Epithelial cell of proximal tubule (primary cell): ENCODE measurements around the gene FRMD7. TPM values are rescaled to one million over a fixed set of nuclear protein-coding genes. Genes with fewer than 3 reads are reported as not detected.
"Not testable (repeated sequence)": the region's sequence is repeated elsewhere in the genome, so short reads cannot be mapped to it uniquely, and the experiment has no call there.

Experiments used
- DNase-seq: peaks from one replicate; pipeline ENCODE4 v3.0.0-alpha.2; 2011; ENCODE audit warnings: low read depth
- H3K4me3 ChIP-seq: 2 replicates; pipeline ENCODE4 v1.5.1; 2011; ENCODE audit warnings: low read depth, mild to moderate bottlenecking, low read length
- total RNA-seq: library from RNA; depleted of rRNA; stranded (reverse); fragments of >200 nt; gene quantifications from 2 replicates; pipeline ENCODE4 v1.2.3, GENCODE V29; 2015
- TF ChIP-seq, protein P1 (sequence below): conservative IDR thresholded peaks from 2 replicates; pipeline ENCODE4 v1.5.1; 2012; ENCODE audit warnings: low read depth, mild to moderate bottlenecking, low read length

FRMD7 gene
- total RNA-seq, 1 donor from 2014 or later: not detected

DNA sequence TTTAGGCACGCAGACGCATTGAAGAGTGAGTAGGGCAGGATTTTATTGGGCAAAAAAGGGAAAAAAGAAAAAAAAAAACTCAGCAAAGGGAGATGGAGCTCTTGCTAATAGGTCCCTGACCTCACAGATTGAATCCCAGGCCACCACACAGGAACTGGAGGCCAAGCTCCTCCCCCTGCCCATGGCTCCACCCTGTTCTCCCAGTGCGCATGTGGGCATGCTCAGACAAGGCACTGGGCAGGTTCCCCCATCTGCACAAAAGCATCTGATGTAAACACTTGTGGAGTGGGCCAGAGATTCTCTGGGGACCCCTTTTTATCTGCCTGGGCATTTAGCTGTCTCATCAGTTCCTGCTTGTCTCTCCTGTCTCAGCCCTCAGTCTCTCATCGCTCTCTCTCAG lies 9.5 kb downstream of the FRMD7 start:
- no peak for DNase-seq
- TF ChIP-seq, protein P1, sequence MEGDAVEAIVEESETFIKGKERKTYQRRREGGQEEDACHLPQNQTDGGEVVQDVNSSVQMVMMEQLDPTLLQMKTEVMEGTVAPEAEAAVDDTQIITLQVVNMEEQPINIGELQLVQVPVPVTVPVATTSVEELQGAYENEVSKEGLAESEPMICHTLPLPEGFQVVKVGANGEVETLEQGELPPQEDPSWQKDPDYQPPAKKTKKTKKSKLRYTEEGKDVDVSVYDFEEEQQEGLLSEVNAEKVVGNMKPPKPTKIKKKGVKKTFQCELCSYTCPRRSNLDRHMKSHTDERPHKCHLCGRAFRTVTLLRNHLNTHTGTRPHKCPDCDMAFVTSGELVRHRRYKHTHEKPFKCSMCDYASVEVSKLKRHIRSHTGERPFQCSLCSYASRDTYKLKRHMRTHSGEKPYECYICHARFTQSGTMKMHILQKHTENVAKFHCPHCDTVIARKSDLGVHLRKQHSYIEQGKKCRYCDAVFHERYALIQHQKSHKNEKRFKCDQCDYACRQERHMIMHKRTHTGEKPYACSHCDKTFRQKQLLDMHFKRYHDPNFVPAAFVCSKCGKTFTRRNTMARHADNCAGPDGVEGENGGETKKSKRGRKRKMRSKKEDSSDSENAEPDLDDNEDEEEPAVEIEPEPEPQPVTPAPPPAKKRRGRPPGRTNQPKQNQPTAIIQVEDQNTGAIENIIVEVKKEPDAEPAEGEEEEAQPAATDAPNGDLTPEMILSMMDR: no peak

DNA sequence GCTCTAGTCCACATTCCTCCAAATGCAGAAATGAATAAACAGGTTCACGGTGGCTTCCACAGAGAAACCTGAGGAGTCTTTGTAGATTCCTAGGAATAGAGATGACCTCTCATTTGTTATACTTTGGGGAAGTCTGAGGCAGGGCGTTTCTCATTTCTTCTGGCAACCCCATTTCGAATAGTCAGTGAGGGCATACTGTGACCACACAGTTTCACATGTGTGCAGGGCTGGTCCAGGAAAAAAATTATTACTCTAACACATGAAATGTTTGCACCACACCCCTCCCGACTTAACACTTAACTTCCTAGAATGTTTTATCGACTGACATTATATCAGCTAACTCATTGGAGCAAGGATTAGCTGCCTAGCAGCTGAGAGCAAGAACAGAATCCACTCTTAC lies 12.0 kb downstream of the FRMD7 start:
- no peak for DNase-seq
- H3K4me3 ChIP-seq: no peak overlapping the region
- TF ChIP-seq, protein P1: no peak

More for the DNA sequence above, 9.5 kb downstream of the FRMD7 start:
- H3K4me3 ChIP-seq: no peak overlapping the region

DNA sequence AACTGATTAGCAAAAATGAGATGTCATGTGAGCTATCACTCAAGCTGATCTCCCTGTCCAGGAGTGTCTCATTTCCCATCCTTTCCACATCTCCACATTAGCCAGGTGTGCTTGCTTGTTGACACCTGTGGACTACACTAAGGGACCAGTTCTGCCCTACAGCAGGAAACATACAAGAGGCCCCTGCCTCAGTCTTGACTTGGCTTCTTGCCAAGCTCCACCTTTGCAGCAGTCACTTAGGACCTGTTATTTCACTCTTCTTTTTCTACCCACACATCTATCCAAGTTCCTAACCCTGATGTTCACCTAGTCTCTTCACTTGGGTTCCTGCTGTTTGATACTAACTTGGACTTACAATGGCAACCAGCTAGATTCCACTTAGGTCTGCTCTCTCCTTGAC lies 13.2 kb downstream of the FRMD7 start:
- TF ChIP-seq, protein P1: no peak
- no peak for DNase-seq
- no peak overlapping the region for H3K4me3 ChIP-seq

DNA sequence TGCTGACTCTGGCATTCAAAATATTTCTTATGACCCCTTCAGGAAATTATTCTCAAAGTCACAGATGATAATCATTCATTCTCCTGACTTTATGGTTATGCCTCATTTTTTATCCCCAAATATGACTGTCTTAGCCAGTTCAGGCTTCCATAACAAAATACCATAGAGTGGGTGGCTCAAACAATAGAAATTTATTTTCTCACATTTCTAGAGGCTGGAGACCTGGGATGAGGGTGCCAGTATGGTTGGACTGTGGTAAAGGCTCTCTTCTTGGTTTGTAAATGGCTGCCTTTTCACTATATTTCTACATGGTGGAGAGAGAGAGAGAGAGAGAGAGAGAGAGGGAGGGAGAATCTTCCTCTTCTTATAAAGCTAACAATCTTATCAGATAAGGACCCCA lies 20.5 kb downstream of the FRMD7 start:
- no peak for DNase-seq
- no peak overlapping the region for H3K4me3 ChIP-seq
- TF ChIP-seq, protein P1: no peak

DNA sequence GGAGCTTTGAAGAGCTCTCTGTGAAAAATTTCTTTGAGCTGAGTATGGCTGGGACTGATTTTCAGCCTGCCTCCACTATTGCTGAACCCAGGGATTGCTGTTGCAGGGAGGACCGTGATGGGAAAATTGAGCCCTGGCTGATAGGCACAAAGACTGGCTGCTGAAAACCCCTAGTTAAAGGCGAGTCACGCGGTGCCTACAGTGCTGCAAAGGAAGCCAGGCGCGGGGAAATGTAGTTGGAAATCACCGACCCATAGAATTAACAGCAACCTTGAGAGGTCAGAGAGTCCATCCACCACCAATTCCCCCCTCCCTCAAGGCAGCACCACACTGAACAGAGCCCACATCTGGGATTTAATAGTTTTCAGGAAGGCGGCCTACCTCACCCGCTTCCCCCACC lies 26.0 kb downstream of the FRMD7 start:
- H3K4me3 ChIP-seq: no peak overlapping the region
- TF ChIP-seq, protein P1: no peak
- no peak for DNase-seq

DNA sequence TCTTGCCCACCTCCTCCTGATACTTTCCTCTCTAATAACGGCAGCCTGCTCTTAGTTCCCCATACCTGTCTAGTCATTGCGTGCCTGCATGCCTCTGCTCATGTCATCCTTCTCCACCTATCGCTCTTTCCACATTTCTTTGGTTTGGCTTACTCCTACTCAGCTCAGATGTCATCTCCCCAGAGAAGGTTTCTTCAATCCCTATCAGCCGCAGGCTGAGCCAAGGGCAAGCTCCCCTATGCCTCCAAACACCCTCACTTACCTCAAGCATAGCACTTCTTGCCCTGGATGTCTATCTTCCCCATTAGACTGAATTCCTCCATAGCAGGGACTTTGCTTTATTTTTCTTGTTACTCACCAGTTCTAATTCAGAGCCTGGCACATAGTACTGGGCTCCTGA lies 26.6 kb downstream of the FRMD7 start:
- DNase-seq: no peak
- no peak overlapping the region for H3K4me3 ChIP-seq
- TF ChIP-seq, protein P1: no peak

DNA sequence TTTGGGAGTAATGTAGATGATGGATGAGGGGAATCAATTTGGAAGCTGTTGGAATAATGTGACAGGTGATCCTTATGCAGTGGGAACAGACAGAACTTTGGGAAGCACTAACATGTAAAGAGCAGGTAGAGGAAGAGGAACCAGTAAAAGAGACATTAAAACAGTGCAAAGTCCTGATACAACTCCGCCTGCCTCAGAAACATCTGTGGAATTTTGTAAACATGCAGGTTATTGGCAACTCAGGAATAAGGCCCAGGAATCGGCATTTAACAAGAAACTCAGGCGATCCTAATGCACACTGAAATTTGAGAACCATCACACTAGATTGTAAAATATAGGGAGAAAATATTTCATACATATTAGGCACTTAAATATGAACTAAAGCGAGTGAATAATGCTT lies 29.1 kb downstream of the FRMD7 start:
- not testable (repeated sequence) for H3K4me3 ChIP-seq, DNase-seq

DNA sequence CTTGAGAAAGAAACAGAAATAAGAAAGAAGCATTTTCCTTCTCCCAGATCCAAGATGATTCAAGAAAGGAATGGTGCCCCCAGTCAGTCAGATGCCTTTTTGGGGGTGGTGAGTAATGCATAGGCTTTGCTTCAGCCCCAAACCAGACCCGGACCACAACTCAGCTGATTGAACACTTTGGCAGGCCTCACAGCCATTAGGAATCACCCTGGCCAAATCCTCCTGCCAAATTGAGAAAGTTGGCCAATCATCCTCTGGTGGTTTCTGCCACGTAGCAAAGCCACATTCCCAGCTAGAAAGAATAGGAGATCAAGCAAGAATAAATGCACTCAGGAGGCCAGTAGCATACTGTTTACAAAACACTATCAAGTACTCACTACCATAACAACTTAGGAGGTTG lies 33.7 kb downstream of the FRMD7 start:
- no peak overlapping the region for H3K4me3 ChIP-seq
- no peak for DNase-seq
- TF ChIP-seq, protein P1: no peak
